Measurements from ENCODE around the gene FOXP1. TPM values are rescaled to one million over a fixed set of nuclear protein-coding genes. Genes with fewer than 3 reads are reported as not detected.

Gene FOXP1
- total RNA-seq, 2 donors from 2014 or later: 41.7 to 94.3 TPM

GRCh38 chr3:71315431-71315830, 268.1 kb downstream of the FOXP1 start:
- peaks cover 6% of the 10 kb centered on the region for H3K36me3 Mint-ChIP-seq (ENCODE audit: low read depth)
- TF ChIP-seq CTCF (conservative IDR thresholded peaks at IDR 0.05): no peak
- no peaks in the 10 kb centered on the region for H3K4me1 ChIP-seq (ENCODE audit: control insufficient read depth, insufficient read depth, low read length)
- H3K9me3 Mint-ChIP-seq: no peaks in the 10 kb centered on the region
- no peaks in the 10 kb centered on the region for H3K9me3 ChIP-seq (ENCODE audit: control insufficient read depth, low read length)
- 94% methylated on average over 2 of the region's 2 CpGs; no CpG with 5 or more reads in 1 of the 2 experiments for WGBS, 2 experiments (ENCODE audit: insufficient coverage in 1 of 2, insufficient read length in 1 of 2)
- no peak for DNase-seq
- H3K9ac ChIP-seq (ENCODE audit: extremely low read depth, low read length, poor library complexity, severe bottlenecking): no peak overlapping the region
- no peaks in the 10 kb centered on the region for H3K36me3 ChIP-seq (ENCODE audit: control insufficient read depth, insufficient read depth, low read length)
- H3K4me3 Mint-ChIP-seq: no peak overlapping the region
- no peak overlapping the region for H3K4me3 ChIP-seq (ENCODE audit: low read length)
- peaks cover 25% of the 10 kb centered on the region for H3K4me1 Mint-ChIP-seq
- H3K27ac ChIP-seq (ENCODE audit: low read depth, low read length): no peak overlapping the region
- no peak overlapping the region for H3K27ac Mint-ChIP-seq
- no peaks in the 10 kb centered on the region for H3K27me3 ChIP-seq (ENCODE audit: control insufficient read depth, insufficient read depth, low read length, poor library complexity, severe bottlenecking)
- H3K27me3 Mint-ChIP-seq (ENCODE audit: insufficient read depth): no peaks in the 10 kb centered on the region

GRCh38 chr3:71313844-71314243, 269.7 kb downstream of the FOXP1 start:
- no peaks in the 10 kb centered on the region for H3K9me3 Mint-ChIP-seq
- WGBS, 2 experiments (ENCODE audit: insufficient coverage in 1 of 2, insufficient read length in 1 of 2): 93% methylated on average over 2 of the region's 2 CpGs; no CpG with 5 or more reads in 1 of the 2 experiments

GRCh38 chr3:71312461-71312860, 271.1 kb downstream of the FOXP1 start:
- no peaks in the 10 kb centered on the region for H3K9me3 ChIP-seq (ENCODE audit: control insufficient read depth, low read length)
- WGBS, 2 experiments (ENCODE audit: insufficient coverage in 1 of 2, insufficient read length in 1 of 2): 87 to 100% methylated on average over 4 to 5 of the region's 5 CpGs
- no peak for TF ChIP-seq CTCF (conservative IDR thresholded peaks at IDR 0.05)

More at GRCh38 chr3:71313844-71314243, 269.7 kb downstream of the FOXP1 start:
- peaks cover 6% of the 10 kb centered on the region for H3K36me3 Mint-ChIP-seq (ENCODE audit: low read depth)
- DNase-seq: no peak
- Histone ChIP-seq H3K9me3 (ENCODE audit: control insufficient read depth, low read length) (no peaks in the 10 kb centered on the region), H3K27me3 (ENCODE audit: control insufficient read depth, insufficient read depth, low read length, poor library complexity, severe bottlenecking) (no peaks in the 10 kb centered on the region), H3K4me3 (ENCODE audit: low read length) (no peak overlapping the region), H3K27ac (ENCODE audit: low read depth, low read length) (no peak overlapping the region), H3K36me3 (ENCODE audit: control insufficient read depth, insufficient read depth, low read length) (no peaks in the 10 kb centered on the region), H3K9ac (ENCODE audit: extremely low read depth, low read length, poor library complexity, severe bottlenecking) (no peak overlapping the region), H3K4me1 (ENCODE audit: control insufficient read depth, insufficient read depth, low read length) (no peaks in the 10 kb centered on the region)
- no peak overlapping the region for H3K4me3 Mint-ChIP-seq
- H3K27me3 Mint-ChIP-seq (ENCODE audit: insufficient read depth): no peaks in the 10 kb centered on the region
- TF ChIP-seq CTCF (conservative IDR thresholded peaks at IDR 0.05): no peak
- no peak overlapping the region for H3K27ac Mint-ChIP-seq
- peaks cover 34% of the 10 kb centered on the region for H3K4me1 Mint-ChIP-seq

More at GRCh38 chr3:71312461-71312860, 271.1 kb downstream of the FOXP1 start:
- Histone ChIP-seq H3K27ac (ENCODE audit: low read depth, low read length) (no peak overlapping the region), H3K9ac (ENCODE audit: extremely low read depth, low read length, poor library complexity, severe bottlenecking) (no peak overlapping the region), H3K36me3 (ENCODE audit: control insufficient read depth, insufficient read depth, low read length) (no peaks in the 10 kb centered on the region), H3K4me3 (ENCODE audit: low read length) (no peak overlapping the region), H3K27me3 (ENCODE audit: control insufficient read depth, insufficient read depth, low read length, poor library complexity, severe bottlenecking) (no peaks in the 10 kb centered on the region), H3K4me1 (ENCODE audit: control insufficient read depth, insufficient read depth, low read length) (no peaks in the 10 kb centered on the region)
- peaks cover 34% of the 10 kb centered on the region for H3K4me1 Mint-ChIP-seq
- DNase-seq: no peak
- no peaks in the 10 kb centered on the region for H3K27me3 Mint-ChIP-seq (ENCODE audit: insufficient read depth)
- no peaks in the 10 kb centered on the region for H3K9me3 Mint-ChIP-seq
- H3K27ac Mint-ChIP-seq: peak overlapping the region; percentile 64
- H3K4me3 Mint-ChIP-seq: no peak overlapping the region
- peaks cover 6% of the 10 kb centered on the region for H3K36me3 Mint-ChIP-seq (ENCODE audit: low read depth)
